Endothelial cell of umbilical vein (primary cell): ENCODE measurements around the gene DBNDD2. TPM values are rescaled to one million over a fixed set of nuclear protein-coding genes. Genes with fewer than 3 reads are reported as not detected.

ENCODE experiments used
- BruUV-seq: library from RNA; stranded (reverse); fragments of 400-500 nt; replicated peaks from 2 replicates; lab custom pipeline; 2021; lab: Mats Ljungman, UMichigan
- CTCF ChIA-PET: fragments of 300-600, 350-600 bp; sonication (Branson Sonifier 250); formaldehyde crosslinking; loops from one replicate; lab custom pipeline; 2021; ENCODE audit warnings: antibody characterized with exemption, inconsistent platforms; lab: Charles Lee
- POLR2A ChIA-PET: fragments of 300-600, 350-600 bp; sonication (Branson Sonifier 250); formaldehyde crosslinking; loops from one replicate; lab custom pipeline; 2021; ENCODE audit warnings: antibody characterized with exemption, inconsistent platforms; lab: Charles Lee
- DNase-seq: peaks from one replicate; pipeline ENCODE4 v3.0.0-alpha.2; 2011; ENCODE audit warnings: low read depth, low spot score
- FAIRE-seq: peaks from 2 replicates; lab custom pipeline; 2011; peaks lifted over from hg19 to GRCh38; lab: Jason Lieb, UNC
- H2AFZ ChIP-seq: 2 replicates; pipeline ENCODE4 v1.6.0; 2012; ENCODE audit warnings: low read depth, low read length, control low read depth, inconsistent platforms
- H3K27ac ChIP-seq: 2 replicates; pipeline ENCODE4 v1.5.1; 2011; ENCODE audit warnings: low read depth, mild to moderate bottlenecking, control low read depth, low read length, moderate library complexity; ENCODE audit not compliant: insufficient read depth
- H3K27me3 ChIP-seq, 2 experiments: 2 replicates each; pipeline versions ENCODE4 v1.6.0 to v1.6.1; 2011; ENCODE audit warnings: low read length in 2 of 2, mixed read lengths in 1 of 2; ENCODE audit not compliant: control insufficient read depth in 2 of 2, insufficient read depth in 2 of 2
- H3K36me3 ChIP-seq, 2 experiments: 2 replicates in 1 of 2; 3 replicates in 1 of 2; pipeline ENCODE4 v1.5.1; 2011; ENCODE audit warnings: low read length in 2 of 2, mild to moderate bottlenecking in 1 of 2, moderate library complexity in 1 of 2; ENCODE audit not compliant: control insufficient read depth in 2 of 2, insufficient read depth in 2 of 2; ENCODE audit errors: extremely low read depth in 1 of 2
- H3K4me1 ChIP-seq: 3 replicates; pipeline ENCODE4 v1.5.1; 2011; ENCODE audit warnings: mild to moderate bottlenecking, low read length; ENCODE audit not compliant: control insufficient read depth, insufficient read depth; ENCODE audit errors: extremely low read depth
- H3K4me2 ChIP-seq: 2 replicates; pipeline ENCODE4 v1.6.1; 2011; ENCODE audit warnings: low read length, control low read depth, mixed read lengths; ENCODE audit not compliant: insufficient read depth
- H3K4me3 ChIP-seq, 3 experiments: fragments of 200-600 bp in 1 of 3; sonication (generic), shearing (Covaris generic) in 1 of 3; replicated peaks in 1 of 3; 2 replicates each; pipeline ENCODE4 v1.5.1; 2011 to 2016; ENCODE audit warnings: control low read depth in 3 of 3, low read length in 3 of 3, mild to moderate bottlenecking in 2 of 3, inconsistent platforms in 1 of 3, low read depth in 1 of 3, moderate library complexity in 1 of 3; ENCODE audit not compliant: insufficient read depth in 1 of 3
- H3K79me2 ChIP-seq: 2 replicates; pipeline ENCODE4 v1.6.0; 2012; ENCODE audit warnings: low read length, inconsistent platforms; ENCODE audit not compliant: control insufficient read depth, insufficient read depth
- H3K9ac ChIP-seq: replicated peaks from 2 replicates; pipeline ENCODE3; 2011; ENCODE audit warnings: low read length, control low read depth; ENCODE audit not compliant: insufficient read depth; ENCODE audit errors: extremely low read depth
- H3K9me1 ChIP-seq: replicated peaks from 3 replicates; pipeline ENCODE4 v1.6.0; 2011; ENCODE audit warnings: mild to moderate bottlenecking, low read length; ENCODE audit not compliant: control insufficient read depth, insufficient read depth; ENCODE audit errors: extremely low read depth
- H3K9me3 ChIP-seq: replicated peaks from 2 replicates; pipeline ENCODE4 v1.5.1; 2012; ENCODE audit warnings: low read length, inconsistent platforms; ENCODE audit not compliant: control insufficient read depth, insufficient read depth
- H4K20me1 ChIP-seq: replicated peaks from 2 replicates; pipeline ENCODE3; 2011; ENCODE audit warnings: mild to moderate bottlenecking, low read length; ENCODE audit not compliant: control insufficient read depth, insufficient read depth; ENCODE audit errors: extremely low read depth
- CTCF ChIP-seq, 2 donors: IDR thresholded peaks; 1 replicate in 1 of 2; 2 replicates in 1 of 2; pipeline ENCODE4 v1.5.1; 2011; ENCODE audit warnings: low read length in 2 of 2, mild to moderate bottlenecking in 2 of 2, moderate library complexity in 2 of 2, control low read depth in 1 of 2, inconsistent platforms in 1 of 2, low read depth in 1 of 2; ENCODE audit not compliant: insufficient read depth in 1 of 2; ENCODE audit errors: extremely low read depth in 1 of 2
- POLR2AphosphoS5 ChIP-seq: IDR thresholded peaks from 2 replicates; pipeline ENCODE4 v1.6.1; 2012; ENCODE audit warnings: low read depth, mild to moderate bottlenecking, control low read depth, low read length, moderate library complexity; ENCODE audit not compliant: insufficient read depth
- dilution Hi-C: fragments of 300-500 bp; cut with MboI; formaldehyde crosslinking; loops from one replicate; pipeline ENCODE4 v1.15.0; 2019; ENCODE audit warnings: low sequenced_read_pairs; ENCODE audit not compliant: extremely low pct_ligation_motif_present
- intact Hi-C: fragments of 100-400 bp; cut with micrococcal nuclease; formaldehyde crosslinking; loops from one replicate; pipeline ENCODE4 v1.10.0; 2022
- polyA plus RNA-seq, 4 experiments: library from polyadenylated mRNA; depleted of rRNA in 3 of 4; stranded (reverse) in 3 of 4; unstranded in 1 of 4; fragments of >200 nt; gene quantifications; 2 replicates each; pipeline versions ENCODE4 v1.2.1 to v1.2.3, GENCODE V29; 2011 to 2012; ENCODE audit warnings: missing spikeins in 1 of 4
- total RNA-seq: library from RNA; stranded (reverse); gene quantifications from 2 replicates; pipeline ENCODE4 v1.2.3, GENCODE V29; 2021

Gene DBNDD2
- total and polyA plus RNA-seq, 2 donors (not counting 3 experiments of a cell fraction or from before 2014, with no cell fraction given), result 15.6 to 27.9 TPM

GRCh38 chr20:45373353-45374100 lies 34.6 kb upstream of the DBNDD2 start:
- H3K79me2 ChIP-seq, result no peaks in the 10 kb centered on the region
- FAIRE-seq, result peak; percentile 90
- H3K4me1 ChIP-seq, result peaks cover 7% of the 10 kb centered on the region
- no TSS peak for BruUV-seq
- intact Hi-C loops, result loop anchor here (1.0 to 2.0 kb wide), 4 partner anchors 25 to 398 kb away; partner anchors contain the start of gene SDC4
- no peaks in the 10 kb centered on the region for H4K20me1 ChIP-seq
- dilution Hi-C loops, result no loop called here
- H3K27ac ChIP-seq, result no peak overlapping the region
- peaks cover 0 to 1% of the 10 kb centered on the region in 2 experiments for H3K36me3 ChIP-seq
- peak overlapping the region; percentile 17 for H3K9ac ChIP-seq
- peak overlapping the region; percentile 17 to 48 (median 30) for H3K4me3 ChIP-seq
- ChIA-PET CTCF (interaction anchor here (0.5 to 9.8 kb wide), 54 partner anchors 8 to 663 kb away, joined by 3 to 416 read pairs (median 6); partner anchors contain the start of genes DBNDD2, PIGT, SDC4 and SYS1), POLR2A (interaction anchor here (1.2 to 1.5 kb wide), 3 partner anchors 10 to 63 kb away, joined by 5 to 6 read pairs (median 6); partner anchors contain the start of gene SYS1)
- H3K27me3 ChIP-seq, result no peaks in the 10 kb centered on the region
- peak overlapping the region; percentile 65 for H2AFZ ChIP-seq
- peak; percentile 84 for DNase-seq
- H3K4me2 ChIP-seq, result peak overlapping the region; percentile 66
- no peaks in the 10 kb centered on the region for H3K9me3 ChIP-seq
- no peaks in the 10 kb centered on the region for H3K9me1 ChIP-seq
- TF ChIP-seq CTCF (IDR thresholded peaks at IDR 0.05; ENCODE audit: extremely low read depth in 1 of 2, insufficient read depth in 1 of 2, low read depth in 1 of 2, low read length in 2 of 2) (peak; percentile 85 to 96), POLR2AphosphoS5 (no peak)

DNA sequence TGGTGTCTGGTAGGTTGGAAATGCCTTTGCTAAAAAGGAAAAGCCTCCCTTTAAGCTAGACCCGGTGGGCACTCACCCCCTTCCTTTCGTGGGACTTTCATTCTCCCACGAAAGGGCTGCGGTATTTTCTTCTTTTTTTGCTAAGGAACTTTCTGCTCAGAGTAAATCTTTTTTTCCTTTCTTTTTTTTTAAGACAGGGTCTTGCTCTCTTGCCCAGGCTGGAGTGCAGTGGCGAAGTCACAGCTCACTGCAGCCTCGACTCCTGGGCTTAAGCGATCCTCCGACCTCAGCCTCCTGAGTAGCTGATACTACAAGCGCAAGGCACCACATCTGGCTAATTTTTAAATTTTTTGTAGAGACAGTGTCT lies 34.0 kb upstream of the DBNDD2 start:
- H3K4me1 ChIP-seq, result peaks cover 7% of the 10 kb centered on the region
- FAIRE-seq (no peak), DNase-seq (no peak)
- dilution Hi-C loops (no loop called here), intact Hi-C loops (loop anchor here (1.0 kb wide), 2 partner anchors 55 to 397 kb away; no protein-coding TSS in a partner anchor)
- H3K9ac ChIP-seq, result no peak overlapping the region
- no peaks in the 10 kb centered on the region for H3K9me3 ChIP-seq
- POLR2A ChIA-PET, result interaction anchor here (1.2 to 1.5 kb wide), 3 partner anchors 11 to 63 kb away, joined by 5 to 6 read pairs (median 6); partner anchors contain the start of gene SYS1
- no peaks in the 10 kb centered on the region for H3K27me3 ChIP-seq
- no peak overlapping the region for H3K4me2 ChIP-seq
- BruUV-seq, result no TSS peak
- no peaks in the 10 kb centered on the region for H3K9me1 ChIP-seq
- H4K20me1 ChIP-seq, result no peaks in the 10 kb centered on the region
- H3K36me3 ChIP-seq, result no peaks in the 10 kb centered on the region
- CTCF ChIA-PET, result interaction anchor here (0.6 to 9.8 kb wide), 50 partner anchors 9 to 664 kb away, joined by 3 to 416 read pairs (median 6); partner anchors contain the start of genes DBNDD2, PIGT, SDC4 and SYS1
- H3K79me2 ChIP-seq, result no peaks in the 10 kb centered on the region
- no peak overlapping the region for H3K4me3 ChIP-seq
- no peak for TF ChIP-seq POLR2AphosphoS5
- H3K27ac ChIP-seq, result no peak overlapping the region
- H2AFZ ChIP-seq, result no peak overlapping the region
